Activated naive CD8-positive, alpha-beta T cell treated with anti-CD3 and anti-CD28 coated beads, Interleukin-2, amount 50 U/mL, for 24 hours (primary cell): Measurements from ENCODE around the gene SCO1.
"Not testable (repeated sequence)": the region's sequence is repeated elsewhere in the genome, so short reads cannot be mapped to it uniquely, and the experiment has no call there.

ENCODE experiments used
- ATAC-seq: fragments of 150-1000 bp; cut with Tn5 transposase; one replicate; pipeline ENCODE4 v1.10.0; 2021
- DNase-seq: peaks from one replicate; pipeline ENCODE4 v3.0.0; 2021
- H3K27ac Mint-ChIP-seq: one replicate; pipeline ENCODE4 v1.8.0; 2021; ENCODE audit warnings: mild to moderate bottlenecking, mixed read lengths
- H3K27me3 Mint-ChIP-seq: one replicate; pipeline ENCODE4 v1.8.0; 2021; ENCODE audit warnings: mixed read lengths
- H3K36me3 Mint-ChIP-seq: one replicate; pipeline ENCODE4 v1.8.0; 2021; ENCODE audit warnings: low read depth, mixed read lengths
- H3K4me1 Mint-ChIP-seq: one replicate; pipeline ENCODE4 v1.8.0; 2021; ENCODE audit warnings: mixed read lengths
- H3K4me3 Mint-ChIP-seq: one replicate; pipeline ENCODE4 v1.8.0; 2021; ENCODE audit warnings: mild to moderate bottlenecking, moderate library complexity, mixed read lengths
- H3K9me3 Mint-ChIP-seq: one replicate; pipeline ENCODE4 v1.8.0; 2021; ENCODE audit warnings: mixed read lengths

The SCO1 gene

DNA sequence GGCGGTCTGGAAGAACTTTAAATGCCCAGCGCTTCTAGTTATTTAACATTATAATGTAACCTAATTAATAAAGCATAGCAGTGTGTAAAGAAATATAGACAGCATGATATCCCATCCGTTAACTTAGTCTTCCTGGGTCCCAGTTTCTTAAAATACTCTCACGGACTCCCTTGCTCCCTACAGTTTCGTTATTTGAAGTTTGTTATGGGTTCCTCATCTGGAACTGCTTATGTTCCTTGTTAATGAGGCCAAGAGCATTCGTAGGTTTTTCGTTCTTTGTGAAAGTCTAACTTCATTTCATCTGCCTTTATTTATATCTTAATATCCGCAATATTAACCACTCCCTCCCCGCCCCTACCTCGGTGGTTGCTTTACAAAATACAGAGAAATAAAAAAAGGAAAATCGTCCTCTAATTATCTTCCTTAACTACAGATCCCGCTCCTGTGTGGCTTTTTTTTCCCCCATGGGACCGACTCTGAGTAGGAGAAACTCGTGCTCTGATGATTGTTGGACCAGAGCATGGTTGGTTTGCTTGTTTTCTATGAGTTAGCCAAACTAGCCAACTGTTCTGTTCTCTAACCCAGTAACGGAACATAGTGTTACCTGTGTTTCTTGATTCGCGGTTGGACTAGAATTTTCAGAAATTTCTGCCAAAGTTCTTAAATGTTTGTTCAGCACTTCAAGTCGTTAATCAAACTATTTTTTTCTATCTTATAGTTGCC is 924 bp upstream of the SCO1 start:
- no peak for DNase-seq

DNA sequence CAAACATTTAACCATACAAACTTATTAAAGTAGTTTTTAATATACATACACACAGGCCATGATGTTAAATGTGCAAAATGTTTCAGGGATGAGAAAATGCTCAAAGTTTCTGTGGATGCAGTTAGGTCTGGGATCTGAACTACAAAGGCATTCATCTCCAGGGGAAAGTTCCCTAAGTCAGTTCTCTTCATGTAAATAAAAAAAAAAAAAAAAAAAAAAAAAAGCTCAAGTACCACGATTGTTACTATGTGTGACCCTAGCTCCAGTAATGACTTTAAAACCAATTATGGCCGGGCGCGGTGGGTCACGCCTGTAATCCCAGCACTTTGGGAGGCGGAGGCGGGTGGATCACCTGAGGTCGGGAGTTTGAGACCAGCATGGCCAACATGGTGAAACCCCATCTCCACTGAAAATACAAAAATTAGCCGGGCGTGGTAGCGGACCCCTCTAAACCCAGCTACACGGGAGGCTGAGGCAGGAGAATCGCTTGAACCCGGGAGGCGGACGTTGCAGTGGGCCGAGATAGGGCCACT is 1.4 kb downstream of the SCO1 start:
- not testable (repeated sequence) for DNase-seq, H3K27me3 Mint-ChIP-seq, ATAC-seq, H3K9me3 Mint-ChIP-seq
- H3K36me3 Mint-ChIP-seq: peaks cover 48% of the 10 kb centered on the region
- peak overlapping the region; percentile 85 for H3K27ac Mint-ChIP-seq
- H3K4me1 Mint-ChIP-seq: peaks cover 57% of the 10 kb centered on the region
- peak overlapping the region; percentile 87 for H3K4me3 Mint-ChIP-seq

More for the DNA sequence above, 924 bp upstream of the SCO1 start:
- H3K4me3 Mint-ChIP-seq: peak overlapping the region; percentile 87
- peak overlapping the region; percentile 91 for H3K27ac Mint-ChIP-seq
- H3K36me3 Mint-ChIP-seq: peaks cover 33% of the 10 kb centered on the region
- H3K27me3 Mint-ChIP-seq: no peaks in the 10 kb centered on the region
- no peaks in the 10 kb centered on the region for H3K9me3 Mint-ChIP-seq
- H3K4me1 Mint-ChIP-seq: peaks cover 65% of the 10 kb centered on the region
- no peak for ATAC-seq

DNA sequence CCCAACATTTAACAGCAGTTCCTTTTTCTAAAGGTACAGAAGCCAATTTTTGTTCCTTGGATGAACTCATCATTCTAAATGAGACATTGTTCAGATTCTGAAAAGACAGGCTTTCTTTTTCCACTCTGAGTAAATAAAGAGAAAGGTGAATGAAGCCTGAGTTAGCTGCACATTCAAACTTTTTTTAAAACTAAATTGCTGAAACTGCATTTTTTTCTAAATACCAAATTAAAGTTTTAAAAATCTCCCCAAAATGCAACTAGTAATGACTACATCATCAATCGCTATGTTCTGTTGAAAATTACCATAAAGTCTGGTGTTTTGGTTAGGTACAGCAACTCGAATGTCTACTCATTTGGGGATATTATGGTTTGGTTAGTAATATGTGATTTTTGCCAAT is 9.8 kb downstream of the SCO1 start:
- peaks cover 28% of the 10 kb centered on the region for H3K4me1 Mint-ChIP-seq
- no peak overlapping the region for H3K4me3 Mint-ChIP-seq
- H3K36me3 Mint-ChIP-seq: peaks cover 72% of the 10 kb centered on the region
- DNase-seq: no peak
- H3K9me3 Mint-ChIP-seq: no peaks in the 10 kb centered on the region
- ATAC-seq: no peak
- no peak overlapping the region for H3K27ac Mint-ChIP-seq
- H3K27me3 Mint-ChIP-seq: no peaks in the 10 kb centered on the region

DNA sequence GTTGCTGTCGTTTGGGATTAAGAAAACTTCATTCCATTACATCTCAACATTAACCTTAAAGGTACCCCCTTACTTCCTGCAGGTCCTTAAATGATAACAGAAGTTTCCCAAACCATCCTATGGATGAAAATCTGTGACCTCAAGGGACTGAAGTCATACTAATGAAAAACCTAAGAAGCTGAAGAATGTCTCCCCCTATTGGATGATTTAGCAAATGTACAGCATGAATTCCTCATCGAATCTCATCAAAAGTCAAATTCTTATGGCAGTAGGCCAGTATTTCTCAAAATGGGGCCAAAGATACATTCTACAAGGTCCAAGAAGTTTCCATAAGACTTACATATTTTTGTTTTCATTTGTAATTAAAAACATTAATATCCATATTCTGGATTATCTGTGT is 13.5 kb downstream of the SCO1 start:
- Mint-ChIP-seq H3K4me3 (no peak overlapping the region), H3K9me3 (no peaks in the 10 kb centered on the region), H3K36me3 (peaks cover 73% of the 10 kb centered on the region), H3K27ac (no peak overlapping the region), H3K4me1 (peaks cover 6% of the 10 kb centered on the region), H3K27me3 (no peaks in the 10 kb centered on the region)
- ATAC-seq (no peak), DNase-seq (no peak)

DNA sequence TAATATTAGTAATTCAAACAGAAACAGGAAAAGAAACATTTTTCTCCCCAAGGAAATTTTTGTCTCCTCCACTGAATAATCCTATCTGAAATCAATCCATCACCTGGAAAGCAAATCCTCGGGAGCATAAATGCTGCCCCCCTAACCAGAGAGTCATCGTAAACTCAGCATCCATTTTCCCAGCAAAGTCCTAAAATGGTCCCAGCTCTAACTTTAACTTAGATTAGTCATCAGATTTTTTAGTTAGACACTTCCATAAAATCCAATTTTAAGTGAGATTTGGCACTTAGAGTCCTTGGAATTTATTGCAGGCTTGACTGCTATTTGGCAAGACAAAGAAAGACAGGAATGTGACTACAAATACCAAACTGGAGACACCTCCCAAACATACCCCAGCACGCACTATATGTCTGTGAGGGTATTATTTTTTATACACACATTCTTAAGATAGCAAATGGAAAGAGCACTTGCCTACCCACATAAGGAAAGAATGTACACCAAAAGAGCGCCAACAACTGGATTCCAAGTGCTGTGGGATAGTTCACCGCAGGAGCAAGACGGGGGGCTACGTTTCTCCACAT is 15.4 kb downstream of the SCO1 start:
- Mint-ChIP-seq H3K4me3 (no peak overlapping the region), H3K9me3 (no peaks in the 10 kb centered on the region), H3K27ac (no peak overlapping the region), H3K36me3 (peaks cover 78% of the 10 kb centered on the region), H3K4me1 (no peaks in the 10 kb centered on the region), H3K27me3 (no peaks in the 10 kb centered on the region)
- DNase-seq: no peak
- no peak for ATAC-seq

DNA sequence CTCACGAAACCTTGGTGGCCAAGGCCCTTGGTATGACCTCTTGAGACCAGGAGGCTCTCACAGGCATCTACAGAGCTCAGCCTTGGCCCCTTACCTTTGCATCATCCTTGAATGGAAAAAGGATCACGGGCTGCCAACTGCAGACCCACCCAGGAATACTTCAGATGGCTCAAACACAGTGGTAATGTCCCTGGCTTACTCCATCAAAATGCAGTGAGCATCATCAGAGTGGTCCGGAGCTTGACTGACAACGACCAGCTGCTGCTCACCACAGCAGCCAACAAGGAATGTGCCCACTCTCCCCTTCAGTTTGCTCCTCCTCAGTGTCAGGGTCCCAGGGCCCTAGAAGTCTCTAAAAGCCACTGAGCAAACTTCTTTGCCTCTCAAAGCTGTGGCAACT is 22.6 kb downstream of the SCO1 start:
- Mint-ChIP-seq H3K36me3 (peaks cover 30% of the 10 kb centered on the region), H3K4me3 (no peak overlapping the region), H3K27ac (no peak overlapping the region), H3K4me1 (no peaks in the 10 kb centered on the region), H3K9me3 (no peaks in the 10 kb centered on the region), H3K27me3 (no peaks in the 10 kb centered on the region)
- no peak for DNase-seq
- ATAC-seq: no peak

DNA sequence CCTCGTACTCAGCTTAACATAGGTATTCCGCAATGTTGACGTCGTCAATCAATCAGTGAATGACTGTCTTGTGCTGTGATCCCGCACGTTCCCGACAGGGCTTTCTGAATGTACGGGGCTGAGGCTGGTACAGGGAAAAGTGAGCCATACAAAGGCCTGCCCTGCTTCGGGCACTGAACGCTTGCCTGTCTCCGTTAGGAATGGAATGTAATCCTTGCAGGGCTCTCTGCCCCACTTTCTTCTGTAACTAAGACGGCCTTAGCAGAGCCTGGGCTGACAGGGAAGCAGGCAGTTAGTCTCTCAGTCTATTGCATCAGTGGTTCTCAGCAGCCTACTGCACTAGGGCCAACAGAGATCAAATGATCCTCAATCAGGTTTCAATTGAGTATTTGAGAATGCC is 24.0 kb downstream of the SCO1 start:
- DNase-seq (no peak), ATAC-seq (no peak)
- H3K27me3 Mint-ChIP-seq: no peaks in the 10 kb centered on the region
- H3K27ac Mint-ChIP-seq: no peak overlapping the region
- H3K36me3 Mint-ChIP-seq: peaks cover 20% of the 10 kb centered on the region
- no peak overlapping the region for H3K4me3 Mint-ChIP-seq
- H3K4me1 Mint-ChIP-seq: no peaks in the 10 kb centered on the region
- no peaks in the 10 kb centered on the region for H3K9me3 Mint-ChIP-seq

DNA sequence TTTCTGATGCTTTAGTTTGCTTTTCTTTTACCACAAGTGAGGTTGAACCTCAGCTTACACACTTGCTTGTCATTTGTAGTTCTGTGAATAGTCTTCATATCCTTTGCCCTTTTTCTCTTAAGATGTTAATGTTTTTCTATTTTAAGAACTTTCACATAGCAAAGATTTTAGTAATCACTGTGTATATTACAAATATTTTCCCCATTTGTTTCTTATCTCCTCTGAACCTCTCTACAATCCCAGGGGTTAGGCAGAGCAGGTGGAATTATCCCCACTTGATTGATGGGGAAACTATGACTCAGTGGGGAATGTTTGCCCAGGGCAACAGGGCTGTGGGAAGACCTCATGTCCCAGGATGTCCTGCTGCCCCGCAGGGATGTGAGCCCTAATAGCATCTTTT is 28.6 kb downstream of the SCO1 start:
- Mint-ChIP-seq H3K27me3 (no peaks in the 10 kb centered on the region), H3K36me3 (peaks cover 10% of the 10 kb centered on the region), H3K4me3 (no peak overlapping the region), H3K9me3 (no peaks in the 10 kb centered on the region), H3K4me1 (no peaks in the 10 kb centered on the region), H3K27ac (no peak overlapping the region)
- no peak for DNase-seq
- no peak for ATAC-seq

DNA sequence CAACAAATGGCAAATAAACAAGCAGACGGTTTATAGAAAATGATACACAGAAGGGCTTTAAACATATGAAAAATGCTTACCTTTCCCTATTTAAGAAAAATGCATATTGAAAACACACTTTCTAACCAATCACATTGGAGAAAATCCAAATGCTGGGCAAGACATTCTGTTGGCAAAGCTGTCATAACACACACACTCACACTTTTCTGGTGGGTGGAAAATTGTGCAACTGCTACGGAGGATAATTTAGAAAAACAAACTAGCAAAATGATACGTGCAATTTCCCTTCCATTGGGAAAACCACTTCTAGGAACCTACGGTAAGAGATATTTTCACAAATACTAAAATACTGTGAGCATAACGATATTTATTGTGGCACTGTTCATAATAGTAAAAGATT is 30.4 kb downstream of the SCO1 start:
- no peaks in the 10 kb centered on the region for H3K9me3 Mint-ChIP-seq
- peaks cover 12% of the 10 kb centered on the region for H3K36me3 Mint-ChIP-seq
- DNase-seq (no peak), ATAC-seq (no peak)
- H3K27ac Mint-ChIP-seq: no peak overlapping the region
- H3K4me1 Mint-ChIP-seq: no peaks in the 10 kb centered on the region
- H3K27me3 Mint-ChIP-seq: no peaks in the 10 kb centered on the region
- H3K4me3 Mint-ChIP-seq: no peak overlapping the region

DNA sequence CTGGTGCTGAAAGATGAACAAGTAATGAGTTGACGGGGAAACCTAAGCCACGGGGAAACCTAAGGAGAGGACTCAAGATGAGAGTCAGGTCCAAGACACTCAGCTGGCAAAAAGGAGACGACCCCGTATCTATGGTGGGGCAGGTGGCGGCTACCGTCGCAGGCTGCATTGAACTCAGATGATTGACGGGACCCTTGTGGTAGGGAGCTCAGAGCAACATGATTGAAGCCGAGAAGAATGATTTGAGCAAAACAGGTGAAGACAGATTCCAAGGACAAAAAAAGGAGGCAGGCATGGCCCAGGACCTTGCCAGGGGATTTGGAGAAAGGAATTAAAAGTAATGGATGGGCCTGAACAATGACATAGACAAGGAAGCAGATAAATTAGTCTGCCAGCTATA is 32.8 kb downstream of the SCO1 start:
- Mint-ChIP-seq H3K27ac (no peak overlapping the region), H3K36me3 (peaks cover 15% of the 10 kb centered on the region), H3K9me3 (no peaks in the 10 kb centered on the region), H3K4me3 (no peak overlapping the region), H3K4me1 (no peaks in the 10 kb centered on the region), H3K27me3 (no peaks in the 10 kb centered on the region)
- DNase-seq (no peak), ATAC-seq (no peak)

DNA sequence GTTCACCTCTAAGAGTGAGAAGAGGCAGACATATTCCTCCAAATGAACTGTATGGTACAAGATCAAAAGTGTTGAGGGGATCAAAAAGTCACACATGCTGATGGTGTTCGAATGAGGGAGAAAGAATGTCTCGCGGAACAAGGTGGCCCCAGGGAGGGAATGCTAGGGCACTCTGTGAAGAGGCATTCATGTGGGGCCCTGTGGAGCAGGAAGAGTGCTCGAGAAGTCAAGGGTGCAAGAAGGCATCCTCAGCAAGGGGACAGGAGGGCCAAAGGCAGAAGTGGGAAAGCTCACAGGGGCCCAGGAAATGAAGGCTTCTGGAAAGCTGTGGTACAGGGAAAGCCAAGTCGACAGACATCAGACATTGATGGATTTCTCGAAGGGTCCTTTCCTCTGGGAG is 34.1 kb downstream of the SCO1 start:
- H3K9me3 Mint-ChIP-seq: no peaks in the 10 kb centered on the region
- no peak overlapping the region for H3K4me3 Mint-ChIP-seq
- H3K36me3 Mint-ChIP-seq: peaks cover 17% of the 10 kb centered on the region
- H3K4me1 Mint-ChIP-seq: no peaks in the 10 kb centered on the region
- no peaks in the 10 kb centered on the region for H3K27me3 Mint-ChIP-seq
- no peak overlapping the region for H3K27ac Mint-ChIP-seq
- ATAC-seq (no peak), DNase-seq (no peak)

DNA sequence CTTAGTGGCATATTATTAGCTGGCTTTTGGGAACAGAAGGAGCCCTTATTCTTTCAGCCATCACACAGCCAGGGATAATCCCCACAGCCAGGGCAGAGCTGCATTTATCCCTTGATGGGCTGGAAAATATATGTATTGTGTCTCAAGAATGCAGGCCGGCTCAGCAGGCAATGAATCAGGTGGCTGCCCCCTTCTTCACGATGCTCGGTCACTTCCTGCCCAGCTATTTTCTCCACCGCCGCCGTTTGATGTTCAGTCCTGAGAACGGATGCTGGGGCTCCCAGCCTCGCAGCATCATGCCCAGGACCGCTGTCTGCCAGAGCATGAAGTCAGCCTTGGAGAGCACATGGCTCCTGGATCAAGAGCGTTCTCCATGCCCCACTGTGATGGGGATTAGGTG is 35.9 kb downstream of the SCO1 start:
- Mint-ChIP-seq H3K27me3 (no peaks in the 10 kb centered on the region), H3K4me1 (no peaks in the 10 kb centered on the region), H3K36me3 (peaks cover 11% of the 10 kb centered on the region), H3K4me3 (no peak overlapping the region), H3K9me3 (no peaks in the 10 kb centered on the region), H3K27ac (no peak overlapping the region)
- ATAC-seq (no peak), DNase-seq (no peak)

DNA sequence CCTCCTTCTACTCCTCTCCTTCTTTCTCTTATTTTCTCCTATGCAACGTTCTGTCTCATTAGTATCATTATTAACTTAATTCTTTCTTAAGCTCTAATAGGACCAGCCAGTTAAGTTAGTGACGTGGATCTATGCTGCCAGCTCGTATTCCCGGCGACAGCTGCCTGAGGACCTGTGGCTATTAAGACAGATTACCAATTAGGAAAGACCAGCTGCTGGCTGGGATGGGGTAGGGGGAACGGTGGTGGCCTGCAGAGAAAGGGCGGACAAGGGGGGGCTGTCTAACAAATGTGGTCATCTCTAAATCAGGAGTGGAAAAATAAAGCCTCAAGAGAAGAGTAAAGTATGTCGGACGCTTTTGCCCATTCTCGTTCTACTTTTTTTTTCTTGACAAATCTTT is 39.5 kb downstream of the SCO1 start:
- Mint-ChIP-seq H3K27me3 (no peaks in the 10 kb centered on the region), H3K4me3 (no peak overlapping the region), H3K36me3 (peaks cover 6% of the 10 kb centered on the region), H3K4me1 (peaks cover 9% of the 10 kb centered on the region), H3K27ac (no peak overlapping the region), H3K9me3 (no peaks in the 10 kb centered on the region)
- DNase-seq: no peak
- ATAC-seq: no peak

DNA sequence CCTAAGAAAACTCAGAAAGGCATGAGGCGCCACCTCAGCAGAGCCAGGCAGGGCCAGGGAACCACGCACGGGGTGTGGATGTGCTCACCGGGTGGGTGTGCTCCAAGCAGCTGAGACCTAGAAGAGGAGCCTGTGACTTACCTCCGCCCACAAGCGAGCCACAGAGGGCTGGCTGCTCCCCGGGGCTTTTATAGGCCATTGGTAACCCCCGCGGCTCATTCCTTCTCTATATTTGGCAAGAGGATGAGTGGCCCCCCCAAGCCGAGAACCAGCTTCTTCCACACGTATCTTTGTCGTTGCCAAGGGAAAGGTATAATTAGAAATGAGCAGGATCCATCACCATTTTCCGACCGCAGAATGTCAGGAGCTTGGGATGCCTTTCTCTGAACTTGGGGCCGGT is 40.2 kb downstream of the SCO1 start, which contains the start of gene MYH3:
MYH3 (minus strand) TSS at position 162 of the 400 bp plus-strand sequence. CDS start 2,245 bp downstream, outside the sequence.
- ATAC-seq (no peak), DNase-seq (no peak)
- Mint-ChIP-seq H3K4me3 (no peak within 1 kb of the TSS), H3K36me3 (peaks cover 6% of the 10 kb centered on the region), H3K27ac (no peak within 1 kb of the TSS), H3K4me1 (peaks cover 13% of the 10 kb centered on the region), H3K9me3 (no peaks in the 10 kb centered on the region), H3K27me3 (no peaks in the 10 kb centered on the region)

DNA sequence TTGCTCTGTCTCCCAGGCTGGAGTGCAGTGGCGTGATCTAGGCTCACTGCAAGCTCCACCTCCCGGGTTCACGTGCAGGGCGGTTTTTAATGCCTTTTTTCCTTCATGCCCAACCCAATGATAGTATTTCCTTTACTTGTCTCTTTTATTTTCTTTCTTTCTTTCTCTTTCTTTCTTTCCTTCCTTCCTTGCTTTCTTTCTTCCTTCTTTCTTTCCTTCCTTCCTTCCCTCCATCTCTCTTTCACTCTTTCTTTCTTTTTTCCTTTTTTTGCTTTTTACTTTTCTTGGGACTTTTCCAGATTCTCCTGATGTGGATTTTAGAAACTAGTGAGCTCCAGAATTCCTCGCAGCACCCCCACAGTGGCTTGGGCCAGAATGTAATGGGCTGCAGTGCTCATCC is 43.3 kb downstream of the SCO1 start:
- H3K4me3 Mint-ChIP-seq: no peak overlapping the region
- no peaks in the 10 kb centered on the region for H3K36me3 Mint-ChIP-seq
- ATAC-seq (no peak), DNase-seq (no peak)
- H3K27ac Mint-ChIP-seq: no peak overlapping the region
- no peaks in the 10 kb centered on the region for H3K9me3 Mint-ChIP-seq
- no peaks in the 10 kb centered on the region for H3K27me3 Mint-ChIP-seq
- H3K4me1 Mint-ChIP-seq: peaks cover 15% of the 10 kb centered on the region
